Measurements from ENCODE around the gene MIS12. TPM values are rescaled to one million over a fixed set of nuclear protein-coding genes. Genes with fewer than 3 reads are reported as not detected.

MIS12 gene
- total RNA-seq, 8 experiments from 2014 or later = 19.6 to 25.5 (median 21.1) TPM

GRCh38 chr17:5530265-5531084 lies 44.1 kb downstream of the MIS12 start:
- no peak overlapping the region for H3K27ac ChIP-seq
- H3K4me1 ChIP-seq (replicated peaks in 1 of 2) = peaks cover 21 to 24% of the 10 kb centered on the region in 2 donors
- in situ Hi-C loops (cut with MboI; ENCODE audit: low pct_unique_long_range_greater_than_20kb in 2 of 9, low sequenced_read_pairs in 9 of 9, unreplicated experiment in 9 of 9) = no loop called here
- 63 to 100% (median 88%) methylated on average over 2 to 4 of the region's 12 CpGs; no CpG with 5 or more reads in 2 of the 10 experiments for WGBS, 10 experiments
- H3K4me3 ChIP-seq = no peak overlapping the region
- ATAC-seq (replicated peaks in 6 of 8) = no peak

GRCh38 chr17:5531085-5531418 lies 44.7 kb downstream of the MIS12 start:
- no peak for ATAC-seq (replicated peaks in 6 of 8)
- Histone ChIP-seq H3K4me1 (replicated peaks in 1 of 2) (peaks cover 20 to 21% of the 10 kb centered on the region in 2 donors), H3K4me3 (no peak overlapping the region), H3K27ac (no peak overlapping the region)
- WGBS, 10 experiments = 38 to 100% (median 83%) methylated on average over 1 to 3 of the region's 4 CpGs; no CpG with 5 or more reads in 3 of the 10 experiments
- in situ Hi-C loops (cut with MboI; ENCODE audit: low pct_unique_long_range_greater_than_20kb in 2 of 9, low sequenced_read_pairs in 9 of 9, unreplicated experiment in 9 of 9) = no loop called here

GRCh38 chr17:5532581-5532980 lies 46.2 kb downstream of the MIS12 start:
- Histone ChIP-seq H3K27ac (no peak overlapping the region), H3K4me3 (no peak overlapping the region), H3K4me1 (replicated peaks in 1 of 2) (peaks cover 6 to 18% of the 10 kb centered on the region in 2 donors)
- no peak for ATAC-seq (replicated peaks in 6 of 8)
- 43% methylated on average over 2 of the region's 8 CpGs; no CpG with 5 or more reads in 9 of the 10 experiments for WGBS, 10 experiments
- in situ Hi-C loops (cut with MboI; ENCODE audit: low pct_unique_long_range_greater_than_20kb in 2 of 9, low sequenced_read_pairs in 9 of 9, unreplicated experiment in 9 of 9) = no loop called here

- ATAC-seq (replicated peaks in 6 of 8) = peak in 1 of 8 experiments; percentile 6
- Histone ChIP-seq H3K27ac (no peak overlapping the region), H3K4me1 (replicated peaks in 1 of 2) (peaks cover 0 to 10% of the 10 kb centered on the region in 2 donors), H3K4me3 (no peak overlapping the region)
- in situ Hi-C loops (cut with MboI; ENCODE audit: low pct_unique_long_range_greater_than_20kb in 2 of 9, low sequenced_read_pairs in 9 of 9, unreplicated experiment in 9 of 9) = no loop called here
- 60 to 90% (median 82%) methylated on average over 2 to 6 of the region's 18 CpGs; no CpG with 5 or more reads in 3 of the 10 experiments for WGBS, 10 experiments
Measured at GRCh38 chr17:5533486-5534315, 47.3 kb downstream of the MIS12 start.

GRCh38 chr17:5535436-5535835 lies 49.1 kb downstream of the MIS12 start:
- no peak for ATAC-seq (replicated peaks in 6 of 8)
- 70 to 100% (median 100%) methylated on average over 1 of the region's 2 CpGs; no CpG with 5 or more reads in 7 of the 10 experiments for WGBS, 10 experiments
- peaks cover 0 to 10% of the 10 kb centered on the region in 2 donors for H3K4me1 ChIP-seq (replicated peaks in 1 of 2)
- no peak overlapping the region for H3K4me3 ChIP-seq
- H3K27ac ChIP-seq = no peak overlapping the region
- in situ Hi-C loops (cut with MboI; ENCODE audit: low pct_unique_long_range_greater_than_20kb in 2 of 9, low sequenced_read_pairs in 9 of 9, unreplicated experiment in 9 of 9) = no loop called here

GRCh38 chr17:5536866-5537650 lies 50.7 kb downstream of the MIS12 start:
- 49 to 100% (median 90%) methylated on average over 1 to 5 of the region's 11 CpGs; no CpG with 5 or more reads in 3 of the 10 experiments for WGBS, 10 experiments
- Histone ChIP-seq H3K4me1 (replicated peaks in 1 of 2) (peaks cover 0 to 10% of the 10 kb centered on the region in 2 donors), H3K27ac (no peak overlapping the region), H3K4me3 (no peak overlapping the region)
- in situ Hi-C loops (cut with MboI; ENCODE audit: low pct_unique_long_range_greater_than_20kb in 2 of 9, low sequenced_read_pairs in 9 of 9, unreplicated experiment in 9 of 9) = no loop called here
- peak in 4 of 8 experiments; percentile 7 to 51 (median 42) for ATAC-seq (replicated peaks in 6 of 8)

GRCh38 chr17:5539286-5539685 lies 52.9 kb downstream of the MIS12 start:
- peaks cover 0 to 10% of the 10 kb centered on the region in 2 donors for H3K4me1 ChIP-seq (replicated peaks in 1 of 2)
- in situ Hi-C loops (cut with MboI; ENCODE audit: low pct_unique_long_range_greater_than_20kb in 2 of 9, low sequenced_read_pairs in 9 of 9, unreplicated experiment in 9 of 9) = no loop called here
- no peak overlapping the region for H3K27ac ChIP-seq
- 76 to 92% (median 80%) methylated on average over 1 to 4 of the region's 8 CpGs; no CpG with 5 or more reads in 7 of the 10 experiments for WGBS, 10 experiments
- no peak for ATAC-seq (replicated peaks in 6 of 8)
- no peak overlapping the region for H3K4me3 ChIP-seq

- in situ Hi-C loops (cut with MboI; ENCODE audit: low pct_unique_long_range_greater_than_20kb in 2 of 9, low sequenced_read_pairs in 9 of 9, unreplicated experiment in 9 of 9) = no loop called here
- no peak overlapping the region for H3K27ac ChIP-seq
- ATAC-seq (replicated peaks in 6 of 8) = no peak
- H3K4me1 ChIP-seq (replicated peaks in 1 of 2) = peaks cover 0 to 10% of the 10 kb centered on the region in 2 donors
- no peak overlapping the region for H3K4me3 ChIP-seq
- WGBS, 10 experiments = 75 to 100% (median 84%) methylated on average over 1 to 7 of the region's 7 CpGs; no CpG with 5 or more reads in 2 of the 10 experiments
Measured at GRCh38 chr17:5540321-5540720, 54.0 kb downstream of the MIS12 start.

Other genes starting within 250 kb of the MIS12 start
- 10 to 100 TPM; 38.5 to 65.4 (median 47.4) TPM for gene RABEP1, start 204.3 kb upstream of the MIS12 start, total RNA-seq
- 100 to 1,000 TPM in 2 of 8 experiments, 10 to 100 TPM in 6; 42.0 to 146 (median 64.9) TPM for gene NUP88, start 66.9 kb upstream of the MIS12 start, total RNA-seq
- gene RPAIN, start 66.4 kb upstream of the MIS12 start, total RNA-seq = 100 to 1,000 TPM in 4 of 8 experiments, 10 to 100 TPM in 4; 54.7 to 126 (median 99.1) TPM
- 100 to 1,000 TPM in 6 of 8 experiments, 10 to 100 TPM in 2; 92.1 to 408 (median 133) TPM for gene C1QBP, start 47.4 kb upstream of the MIS12 start, total RNA-seq
- gene DHX33, start 17.6 kb upstream of the MIS12 start, total RNA-seq = 10 to 100 TPM in 4 of 8 experiments, 1 to 10 TPM in 4; 6.6 to 34.9 (median 11.9) TPM
- 10 to 100 TPM; 30.1 to 54.8 (median 40.2) TPM for gene DERL2, start 388 bp upstream of the MIS12 start, total RNA-seq
- 100 to 1,000 TPM in 1 of 8 experiments, 10 to 100 TPM in 6, 1 to 10 TPM in 1; 8.4 to 993 (median 67.8) TPM for gene NLRP1, start 97.9 kb downstream of the MIS12 start, total RNA-seq